Measurements from ENCODE around the gene ZNF22. TPM values are rescaled to one million over a fixed set of nuclear protein-coding genes. Genes with fewer than 3 reads are reported as not detected.

Gene ZNF22
- total RNA-seq, 4 donors from 2014 or later = 3.6 to 14.5 (median 8.0) TPM

- intact Hi-C loops (cut with DNase I) = no loop called here
- Histone ChIP-seq H3K27me3 (no peaks in the 10 kb centered on the region), H3K36me3 (peaks cover 0 to 8% (median 0%) of the 10 kb centered on the region in 3 donors), H3K4me1 (peaks cover 7 to 33% (median 22%) of the 10 kb centered on the region in 3 donors), H3K9me3 (no peaks in the 10 kb centered on the region), H3K4me3 (no peak overlapping the region), H3K27ac (peak overlapping the region in 3 of 4 donors; percentile 8 to 57 (median 31))
- 85 to 91% methylated on average over 7 to 8 of the region's 8 CpGs for WGBS, 2 donors
- no peak for TF ChIP-seq CTCF (IDR thresholded peaks at IDR 0.05)
- DNase-seq = no peak
These were observed 45.2 kb upstream of the ZNF22 start for GRCh38 chr10:44955413-44956070.

- H3K9me3 ChIP-seq = no peaks in the 10 kb centered on the region
- peaks cover 0 to 8% (median 0%) of the 10 kb centered on the region in 3 donors for H3K36me3 ChIP-seq
- H3K4me3 ChIP-seq = no peak overlapping the region
- intact Hi-C loops (cut with DNase I) = no loop called here
- H3K4me1 ChIP-seq = peaks cover 7 to 37% (median 25%) of the 10 kb centered on the region in 3 donors
- H3K27ac ChIP-seq = peak overlapping the region in 2 of 4 donors; percentile 31 to 57
- 89 to 90% methylated on average over 4 of the region's 4 CpGs for WGBS, 2 donors
- no peaks in the 10 kb centered on the region for H3K27me3 ChIP-seq
- TF ChIP-seq POLR2A (IDR thresholded peaks at IDR 0.05) = no peak
- no peak for TF ChIP-seq CTCF (IDR thresholded peaks at IDR 0.05)
- no peak for DNase-seq
These were observed 44.5 kb upstream of the ZNF22 start for GRCh38 chr10:44956226-44956625.

GRCh38 chr10:44956717-44957706, 43.7 kb upstream of the ZNF22 start:
- no peak for DNase-seq
- intact Hi-C loops (cut with DNase I) = no loop called here
- Histone ChIP-seq H3K4me1 (peaks cover 7 to 45% (median 31%) of the 10 kb centered on the region in 3 donors), H3K27ac (peak overlapping the region in 3 of 4 donors; percentile 3 to 57 (median 31)), H3K36me3 (peaks cover 0 to 8% (median 0%) of the 10 kb centered on the region in 3 donors), H3K4me3 (no peak overlapping the region), H3K27me3 (no peaks in the 10 kb centered on the region), H3K9me3 (no peaks in the 10 kb centered on the region)
- WGBS, 2 donors = 92 to 97% methylated on average over 4 of the region's 4 CpGs
- TF ChIP-seq POLR2A (IDR thresholded peaks at IDR 0.05) (no peak), CTCF (IDR thresholded peaks at IDR 0.05) (no peak)

GRCh38 chr10:44958196-44958897, 42.4 kb upstream of the ZNF22 start:
- peak overlapping the region; percentile 74 to 93 (median 92) for H3K27ac ChIP-seq
- 18 to 30% methylated on average over 5 of the region's 5 CpGs for WGBS, 2 donors
- peaks cover 7 to 58% (median 36%) of the 10 kb centered on the region in 3 donors for H3K4me1 ChIP-seq
- H3K9me3 ChIP-seq = no peaks in the 10 kb centered on the region
- H3K36me3 ChIP-seq = peaks cover 0 to 8% (median 0%) of the 10 kb centered on the region in 3 donors
- intact Hi-C loops (cut with DNase I) = no loop called here
- no peaks in the 10 kb centered on the region for H3K27me3 ChIP-seq
- TF ChIP-seq POLR2A (IDR thresholded peaks at IDR 0.05) (no peak), CTCF (IDR thresholded peaks at IDR 0.05) (no peak)
- DNase-seq = no peak
- H3K4me3 ChIP-seq = peak overlapping the region; percentile 53 to 90 (median 77)
